ENCODE measurements around the gene POLE4.

The POLE4 gene

DNA sequence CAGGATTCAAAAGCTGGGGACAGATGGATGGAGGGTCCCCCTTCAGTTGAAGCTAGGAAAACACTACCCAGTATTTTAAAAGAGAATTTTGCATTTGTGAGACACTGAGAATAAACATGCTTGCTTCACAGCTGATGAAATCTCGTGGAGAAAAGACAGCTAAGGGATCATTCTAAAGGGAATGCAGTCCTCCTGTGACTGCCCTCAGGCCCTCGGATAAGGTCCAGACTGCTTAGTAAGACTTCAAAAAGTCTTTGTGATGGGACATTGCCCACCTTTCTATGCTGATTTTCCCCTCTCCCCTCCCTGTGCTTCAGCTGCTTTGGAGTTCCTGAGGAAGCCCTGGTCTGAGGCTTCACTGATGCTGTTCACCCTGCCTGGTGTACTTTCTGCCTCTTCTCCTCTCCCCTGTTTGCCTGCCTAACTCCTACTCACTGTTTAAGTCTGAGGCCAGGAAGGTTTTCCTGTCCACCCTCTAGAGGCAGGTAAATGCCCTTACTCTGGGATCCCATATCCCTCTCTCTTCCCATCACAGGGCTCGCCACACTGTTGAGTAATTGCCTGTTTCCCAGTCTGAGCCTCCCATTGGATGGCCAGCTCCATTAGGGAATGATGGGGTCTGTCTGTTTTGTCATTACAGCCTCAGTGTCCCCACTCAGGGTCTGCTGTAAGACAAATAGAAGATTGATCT lies 26.6 kb downstream of the POLE4 start:
- DNase-seq (ENCODE audit: low read depth in 2 of 2) = no peak
- H3K4me3 ChIP-seq (replicated peaks in 1 of 2; ENCODE audit: low read depth in 2 of 2, low read length in 2 of 2) = no peak overlapping the region
- TF ChIP-seq, protein P1, sequence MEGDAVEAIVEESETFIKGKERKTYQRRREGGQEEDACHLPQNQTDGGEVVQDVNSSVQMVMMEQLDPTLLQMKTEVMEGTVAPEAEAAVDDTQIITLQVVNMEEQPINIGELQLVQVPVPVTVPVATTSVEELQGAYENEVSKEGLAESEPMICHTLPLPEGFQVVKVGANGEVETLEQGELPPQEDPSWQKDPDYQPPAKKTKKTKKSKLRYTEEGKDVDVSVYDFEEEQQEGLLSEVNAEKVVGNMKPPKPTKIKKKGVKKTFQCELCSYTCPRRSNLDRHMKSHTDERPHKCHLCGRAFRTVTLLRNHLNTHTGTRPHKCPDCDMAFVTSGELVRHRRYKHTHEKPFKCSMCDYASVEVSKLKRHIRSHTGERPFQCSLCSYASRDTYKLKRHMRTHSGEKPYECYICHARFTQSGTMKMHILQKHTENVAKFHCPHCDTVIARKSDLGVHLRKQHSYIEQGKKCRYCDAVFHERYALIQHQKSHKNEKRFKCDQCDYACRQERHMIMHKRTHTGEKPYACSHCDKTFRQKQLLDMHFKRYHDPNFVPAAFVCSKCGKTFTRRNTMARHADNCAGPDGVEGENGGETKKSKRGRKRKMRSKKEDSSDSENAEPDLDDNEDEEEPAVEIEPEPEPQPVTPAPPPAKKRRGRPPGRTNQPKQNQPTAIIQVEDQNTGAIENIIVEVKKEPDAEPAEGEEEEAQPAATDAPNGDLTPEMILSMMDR (IDR thresholded peaks at IDR 0.05; ENCODE audit: low read depth, low read length) = no peak

DNA sequence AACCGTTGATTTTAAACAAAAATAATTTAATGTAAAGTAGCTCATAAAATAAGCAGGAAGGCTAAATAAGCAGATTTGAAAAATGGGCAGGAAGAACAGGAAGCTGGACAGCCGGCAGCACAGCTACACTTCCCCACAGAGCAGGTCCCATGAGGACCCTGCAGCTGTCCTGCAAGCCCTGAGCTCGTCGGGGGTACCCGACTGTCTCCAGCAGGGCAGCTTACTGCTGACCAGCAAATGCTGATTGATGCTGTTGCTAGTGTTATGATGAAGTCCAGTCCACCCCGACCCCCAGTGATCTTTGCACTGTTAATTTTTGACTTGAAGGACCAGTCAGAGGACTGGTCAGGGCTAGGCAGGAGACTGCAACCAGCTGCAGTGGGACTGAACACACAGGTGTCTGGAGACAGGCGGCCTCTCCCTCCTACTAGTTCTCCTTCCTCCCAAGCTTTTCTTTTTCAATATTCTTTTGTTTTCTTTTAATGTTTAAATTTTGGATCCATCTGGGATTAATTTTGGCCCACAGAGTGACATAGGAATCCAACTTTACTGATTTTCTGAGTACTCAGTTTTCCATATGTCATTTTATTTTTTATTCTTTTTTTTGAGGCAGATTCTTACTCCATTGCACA lies 27.7 kb downstream of the POLE4 start:
- H3K4me3 ChIP-seq (replicated peaks in 1 of 2; ENCODE audit: low read depth in 2 of 2, low read length in 2 of 2) = no peak overlapping the region
- no peak for DNase-seq (ENCODE audit: low read depth in 2 of 2)
- TF ChIP-seq, protein P1 (IDR thresholded peaks at IDR 0.05; ENCODE audit: low read depth, low read length) = no peak

DNA sequence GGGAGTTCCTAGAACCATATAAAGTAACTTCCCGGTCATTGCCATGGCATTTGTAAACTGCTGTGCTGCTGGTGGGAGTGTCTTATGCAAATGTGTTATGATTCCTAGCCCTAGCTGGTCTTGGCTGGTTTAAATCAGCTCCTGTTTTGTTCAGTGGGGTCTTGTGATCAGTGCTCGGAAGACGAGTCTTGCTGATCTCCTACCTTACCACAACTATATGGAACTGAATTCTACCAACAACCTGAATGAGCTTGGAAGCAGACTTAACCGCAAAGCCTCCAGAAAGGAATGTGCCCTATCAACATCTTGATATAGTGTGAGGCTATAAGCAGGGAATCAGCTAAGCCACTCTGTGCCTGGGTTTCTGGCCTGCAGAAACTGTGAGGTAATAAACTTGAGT lies 33.5 kb downstream of the POLE4 start:
- peak; percentile 56 to 96 for DNase-seq (ENCODE audit: low read depth in 2 of 2)
- TF ChIP-seq, protein P1 (IDR thresholded peaks at IDR 0.05; ENCODE audit: low read depth, low read length) = no peak
- H3K4me3 ChIP-seq (replicated peaks in 1 of 2; ENCODE audit: low read depth in 2 of 2, low read length in 2 of 2) = peak overlapping the region in 1 of 2 donors; percentile 14

DNA sequence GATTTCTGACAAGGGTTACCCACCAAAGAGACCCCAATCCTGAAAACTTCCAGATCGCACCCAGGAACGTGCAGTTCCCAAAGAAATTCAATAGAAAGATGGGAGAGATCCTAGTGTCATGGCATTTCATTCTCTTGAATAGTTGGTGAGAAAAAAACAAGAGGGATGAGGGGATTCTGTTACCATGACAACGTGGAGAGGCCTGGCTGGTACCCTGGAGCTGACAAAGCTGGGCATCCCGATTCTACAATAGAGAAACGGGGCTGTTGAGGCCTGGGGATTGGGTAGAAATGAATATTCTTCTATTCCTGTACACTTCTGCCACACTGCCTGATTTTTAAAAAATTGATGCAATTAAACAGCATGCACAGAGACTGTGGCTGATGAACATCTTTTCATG lies 41.0 kb downstream of the POLE4 start:
- TF ChIP-seq, protein P1 (IDR thresholded peaks at IDR 0.05; ENCODE audit: low read depth, low read length) = no peak
- H3K4me3 ChIP-seq (replicated peaks in 1 of 2; ENCODE audit: low read depth in 2 of 2, low read length in 2 of 2) = no peak overlapping the region
- DNase-seq (ENCODE audit: low read depth in 2 of 2) = no peak

DNA sequence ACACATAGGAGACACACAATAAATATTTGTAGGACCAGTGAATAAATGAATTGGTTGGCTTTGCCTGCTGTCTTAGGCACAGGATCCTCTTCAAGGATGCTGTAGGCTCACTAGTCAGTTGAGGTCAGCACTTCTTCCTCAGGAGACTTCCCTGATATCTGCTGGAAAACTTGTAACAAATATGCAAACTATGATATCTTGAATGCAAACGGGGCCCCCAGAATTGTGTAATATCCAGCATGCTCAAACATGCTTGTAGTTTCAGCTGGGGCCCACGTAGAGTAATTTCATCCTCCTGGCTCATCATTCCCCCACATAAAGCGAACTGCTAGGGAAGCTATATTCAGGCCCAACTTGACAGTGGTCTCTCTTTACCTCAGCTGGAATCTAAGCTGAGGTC lies 43.6 kb downstream of the POLE4 start:
- TF ChIP-seq, protein P1 (IDR thresholded peaks at IDR 0.05; ENCODE audit: low read depth, low read length) = no peak
- DNase-seq (ENCODE audit: low read depth in 2 of 2) = peak; percentile 9 to 79
- no peak overlapping the region for H3K4me3 ChIP-seq (replicated peaks in 1 of 2; ENCODE audit: low read depth in 2 of 2, low read length in 2 of 2)

DNA sequence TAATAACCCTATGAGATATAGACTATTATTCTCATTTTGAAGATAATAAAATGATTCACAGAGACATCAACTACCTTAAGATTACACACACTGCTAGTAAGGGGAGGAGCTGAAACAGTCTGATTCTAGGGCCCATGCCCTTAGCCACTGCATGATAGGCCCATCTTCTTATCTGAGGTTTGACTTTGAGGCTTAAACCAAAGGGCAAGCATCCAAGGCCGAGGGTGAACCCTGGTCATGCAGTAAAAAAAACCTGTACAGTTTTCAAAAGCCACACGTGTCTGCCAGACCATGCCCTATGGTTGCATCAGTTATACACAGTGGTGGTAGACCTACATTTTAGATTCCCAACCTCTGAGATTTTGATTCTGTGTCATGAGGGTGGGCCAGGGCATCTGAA lies 44.8 kb downstream of the POLE4 start:
- peak in 1 of 2 donors; percentile 59 for DNase-seq (ENCODE audit: low read depth in 2 of 2)
- TF ChIP-seq, protein P1 (IDR thresholded peaks at IDR 0.05; ENCODE audit: low read depth, low read length) = no peak
- no peak overlapping the region for H3K4me3 ChIP-seq (replicated peaks in 1 of 2; ENCODE audit: low read depth in 2 of 2, low read length in 2 of 2)

Measured in cardiac fibroblast (primary cell).